Activated CD8-positive, alpha-beta memory T cell treated with anti-CD3 and anti-CD28 coated beads, Interleukin-2, amount 50 U/mL, for 24 hours (primary cell): ENCODE data around the gene HOXA10.

ENCODE experiments used
- DNase-seq: peaks from one replicate; pipeline ENCODE4 v3.0.0-alpha.2; 2020; ENCODE audit errors: extremely low read depth

Gene HOXA10

GRCh38 chr7:27173956-27174873, at the start of gene HOXA10:
TSS of gene HOXA10 (minus strand) at chr7:27174320. CDS start at chr7:27174306, 14 bp downstream.
- no peak for DNase-seq

- no peak for DNase-seq
These were observed 47.2 kb upstream of the HOXA10 start for GRCh38 chr7:27221201-27221797.

- DNase-seq: no peak
These were observed 46.4 kb upstream of the HOXA10 start for GRCh38 chr7:27220440-27220955.

- no peak for DNase-seq
These were observed 45.7 kb upstream of the HOXA10 start for GRCh38 chr7:27219821-27220220.

GRCh38 chr7:27217951-27218350, 43.8 kb upstream of the HOXA10 start:
- DNase-seq: no peak

GRCh38 chr7:27215356-27215755, 41.2 kb upstream of the HOXA10 start:
- no peak for DNase-seq

- no peak for DNase-seq
These were observed 40.3 kb upstream of the HOXA10 start for GRCh38 chr7:27214239-27214950.

GRCh38 chr7:27213433-27214238, 39.5 kb upstream of the HOXA10 start:
- no peak for DNase-seq

- DNase-seq: no peak
These were observed 38.6 kb upstream of the HOXA10 start for GRCh38 chr7:27212497-27213432.

- no peak for DNase-seq
These were observed 37.7 kb upstream of the HOXA10 start for GRCh38 chr7:27211764-27212204.

- DNase-seq: no peak
These were observed 36.9 kb upstream of the HOXA10 start for GRCh38 chr7:27211084-27211446.

- DNase-seq: no peak
These were observed 36.4 kb upstream of the HOXA10 start for GRCh38 chr7:27210441-27211083.

- no peak for DNase-seq
These were observed 35.9 kb upstream of the HOXA10 start for GRCh38 chr7:27209933-27210440.

- DNase-seq: no peak
These were observed 34.9 kb upstream of the HOXA10 start for GRCh38 chr7:27208998-27209397.

GRCh38 chr7:27207348-27207985, 33.3 kb upstream of the HOXA10 start:
- no peak for DNase-seq

- DNase-seq: no peak
These were observed 31.5 kb upstream of the HOXA10 start for GRCh38 chr7:27205325-27206280.

GRCh38 chr7:27204851-27205322, 30.8 kb upstream of the HOXA10 start:
- no peak for DNase-seq
